ENCODE measurements around the gene CAMTA1.

Gene CAMTA1

DNA sequence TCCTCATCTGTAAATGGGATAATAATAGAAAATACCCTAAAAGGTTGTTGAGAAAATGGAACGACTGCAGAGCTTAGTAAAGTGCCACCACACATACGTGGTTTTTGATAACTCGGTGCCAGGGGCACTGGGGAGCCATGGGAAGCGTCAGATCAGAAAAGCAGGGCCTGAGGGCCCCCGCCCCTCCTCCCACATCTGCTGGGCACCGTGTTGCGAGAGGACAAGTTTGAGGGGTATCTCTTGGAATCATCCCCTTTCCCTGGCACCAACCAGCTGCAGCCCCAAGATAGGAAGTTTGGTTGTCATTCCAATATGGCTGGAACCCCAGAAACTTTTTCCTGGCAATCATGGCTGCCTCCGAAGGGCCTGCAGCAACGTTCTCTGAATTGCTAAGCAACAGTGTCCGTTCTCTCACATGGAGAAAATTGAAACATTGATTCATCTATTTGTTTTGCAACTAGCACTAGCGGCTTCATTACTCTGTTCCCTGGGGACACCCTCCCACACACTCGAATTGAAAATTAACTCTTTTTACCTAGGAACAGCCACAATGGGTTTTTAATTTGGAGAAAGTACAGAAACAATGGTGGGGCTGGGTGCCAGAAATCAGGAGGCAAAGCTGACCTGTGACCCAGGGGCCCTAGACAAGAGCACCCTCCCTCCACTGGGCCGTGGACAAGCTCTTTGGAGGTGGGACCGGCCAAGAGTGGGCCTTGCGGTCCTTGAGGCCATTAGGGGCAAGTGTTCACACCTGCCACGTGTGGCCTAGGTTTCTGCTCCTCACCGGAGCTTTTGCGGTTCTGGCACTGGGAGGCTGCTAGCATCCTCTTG is 795.9 kb downstream of the CAMTA1 start:
- TF ChIP-seq TCF4 (CRISPR knock-in tag; IDR thresholded peaks at IDR 0.05; ENCODE audit: borderline replicate concordance) (no peak), OSR1 (CRISPR knock-in tag; IDR thresholded peaks at IDR 0.05) (no peak), ZNF565 (CRISPR knock-in tag; conservative IDR thresholded peaks at IDR 0.05; ENCODE audit: low read depth) (no peak), ZFP3 (CRISPR knock-in tag; IDR thresholded peaks at IDR 0.05) (no peak), ZFP30 (CRISPR knock-in tag; IDR thresholded peaks at IDR 0.05) (no peak), PPARA (CRISPR knock-in tag; IDR thresholded peaks at IDR 0.05; ENCODE audit: borderline replicate concordance) (no peak)
- TF ChIP-seq, protein P1, sequence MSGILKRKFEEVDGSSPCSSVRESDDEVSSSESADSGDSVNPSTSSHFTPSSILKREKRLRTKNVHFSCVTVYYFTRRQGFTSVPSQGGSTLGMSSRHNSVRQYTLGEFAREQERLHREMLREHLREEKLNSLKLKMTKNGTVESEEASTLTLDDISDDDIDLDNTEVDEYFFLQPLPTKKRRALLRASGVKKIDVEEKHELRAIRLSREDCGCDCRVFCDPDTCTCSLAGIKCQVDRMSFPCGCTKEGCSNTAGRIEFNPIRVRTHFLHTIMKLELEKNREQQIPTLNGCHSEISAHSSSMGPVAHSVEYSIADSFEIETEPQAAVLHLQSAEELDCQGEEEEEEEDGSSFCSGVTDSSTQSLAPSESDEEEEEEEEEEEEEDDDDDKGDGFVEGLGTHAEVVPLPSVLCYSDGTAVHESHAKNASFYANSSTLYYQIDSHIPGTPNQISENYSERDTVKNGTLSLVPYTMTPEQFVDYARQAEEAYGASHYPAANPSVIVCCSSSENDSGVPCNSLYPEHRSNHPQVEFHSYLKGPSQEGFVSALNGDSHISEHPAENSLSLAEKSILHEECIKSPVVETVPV (CRISPR knock-in tag; IDR thresholded peaks at IDR 0.05): no peak
- TF ChIP-seq, protein P2, sequence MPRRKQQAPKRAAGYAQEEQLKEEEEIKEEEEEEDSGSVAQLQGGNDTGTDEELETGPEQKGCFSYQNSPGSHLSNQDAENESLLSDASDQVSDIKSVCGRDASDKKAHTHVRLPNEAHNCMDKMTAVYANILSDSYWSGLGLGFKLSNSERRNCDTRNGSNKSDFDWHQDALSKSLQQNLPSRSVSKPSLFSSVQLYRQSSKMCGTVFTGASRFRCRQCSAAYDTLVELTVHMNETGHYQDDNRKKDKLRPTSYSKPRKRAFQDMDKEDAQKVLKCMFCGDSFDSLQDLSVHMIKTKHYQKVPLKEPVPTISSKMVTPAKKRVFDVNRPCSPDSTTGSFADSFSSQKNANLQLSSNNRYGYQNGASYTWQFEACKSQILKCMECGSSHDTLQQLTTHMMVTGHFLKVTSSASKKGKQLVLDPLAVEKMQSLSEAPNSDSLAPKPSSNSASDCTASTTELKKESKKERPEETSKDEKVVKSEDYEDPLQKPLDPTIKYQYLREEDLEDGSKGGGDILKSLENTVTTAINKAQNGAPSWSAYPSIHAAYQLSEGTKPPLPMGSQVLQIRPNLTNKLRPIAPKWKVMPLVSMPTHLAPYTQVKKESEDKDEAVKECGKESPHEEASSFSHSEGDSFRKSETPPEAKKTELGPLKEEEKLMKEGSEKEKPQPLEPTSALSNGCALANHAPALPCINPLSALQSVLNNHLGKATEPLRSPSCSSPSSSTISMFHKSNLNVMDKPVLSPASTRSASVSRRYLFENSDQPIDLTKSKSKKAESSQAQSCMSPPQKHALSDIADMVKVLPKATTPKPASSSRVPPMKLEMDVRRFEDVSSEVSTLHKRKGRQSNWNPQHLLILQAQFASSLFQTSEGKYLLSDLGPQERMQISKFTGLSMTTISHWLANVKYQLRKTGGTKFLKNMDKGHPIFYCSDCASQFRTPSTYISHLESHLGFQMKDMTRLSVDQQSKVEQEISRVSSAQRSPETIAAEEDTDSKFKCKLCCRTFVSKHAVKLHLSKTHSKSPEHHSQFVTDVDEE (CRISPR knock-in tag; IDR thresholded peaks at IDR 0.05): no peak
- no peak for ATAC-seq

DNA sequence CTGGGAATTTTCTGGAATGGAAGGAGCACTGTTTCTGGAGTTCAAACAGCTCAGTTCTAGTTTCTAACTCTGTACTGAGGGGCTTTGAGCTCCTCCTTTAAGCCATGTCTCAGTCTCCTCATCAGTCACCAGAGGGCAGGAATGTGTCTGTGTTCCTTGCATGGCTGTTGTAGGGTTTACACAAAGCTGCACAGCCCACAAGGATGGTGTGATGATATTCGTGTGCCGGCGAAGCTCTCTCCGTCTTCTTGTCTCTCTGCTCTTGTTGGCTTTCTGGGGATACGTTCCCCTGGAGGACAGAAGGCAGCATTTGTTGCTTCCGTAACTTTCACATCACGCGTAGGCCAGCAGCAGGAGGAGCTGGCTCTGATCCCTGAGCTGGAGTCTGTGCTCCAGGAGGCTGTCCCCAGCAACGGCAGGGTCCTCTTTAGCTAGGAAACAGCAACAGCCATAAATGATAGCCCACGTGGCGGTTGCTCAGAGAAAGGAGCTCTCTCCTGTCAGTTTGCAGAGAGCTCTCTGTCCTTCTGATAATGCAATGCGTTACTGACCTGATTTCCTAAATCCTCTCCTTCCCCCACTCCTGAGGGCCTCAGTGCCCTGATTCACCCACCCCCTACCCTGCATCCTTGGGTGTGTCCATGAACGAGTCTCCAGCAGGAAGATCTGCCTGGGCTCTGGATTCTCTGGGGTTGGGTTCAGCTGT is 796.7 kb downstream of the CAMTA1 start:
- TF ChIP-seq ARNTL (CRISPR knock-in tag; IDR thresholded peaks at IDR 0.05; ENCODE audit: borderline replicate concordance, low read depth): no peak
- no peak for TF ChIP-seq TCF4 (CRISPR knock-in tag; IDR thresholded peaks at IDR 0.05; ENCODE audit: borderline replicate concordance)
- TF ChIP-seq ZC3H10 (CRISPR knock-in tag; IDR thresholded peaks at IDR 0.05): no peak
- TF ChIP-seq, protein P2 (CRISPR knock-in tag; IDR thresholded peaks at IDR 0.05): no peak
- TF ChIP-seq CSDC2 (CRISPR knock-in tag; IDR thresholded peaks at IDR 0.05): no peak
- TF ChIP-seq TOX (CRISPR knock-in tag; IDR thresholded peaks at IDR 0.05; ENCODE audit: borderline replicate concordance): no peak
- TF ChIP-seq ZNF565 (CRISPR knock-in tag; conservative IDR thresholded peaks at IDR 0.05; ENCODE audit: low read depth): no peak
- TF ChIP-seq, protein P3, sequence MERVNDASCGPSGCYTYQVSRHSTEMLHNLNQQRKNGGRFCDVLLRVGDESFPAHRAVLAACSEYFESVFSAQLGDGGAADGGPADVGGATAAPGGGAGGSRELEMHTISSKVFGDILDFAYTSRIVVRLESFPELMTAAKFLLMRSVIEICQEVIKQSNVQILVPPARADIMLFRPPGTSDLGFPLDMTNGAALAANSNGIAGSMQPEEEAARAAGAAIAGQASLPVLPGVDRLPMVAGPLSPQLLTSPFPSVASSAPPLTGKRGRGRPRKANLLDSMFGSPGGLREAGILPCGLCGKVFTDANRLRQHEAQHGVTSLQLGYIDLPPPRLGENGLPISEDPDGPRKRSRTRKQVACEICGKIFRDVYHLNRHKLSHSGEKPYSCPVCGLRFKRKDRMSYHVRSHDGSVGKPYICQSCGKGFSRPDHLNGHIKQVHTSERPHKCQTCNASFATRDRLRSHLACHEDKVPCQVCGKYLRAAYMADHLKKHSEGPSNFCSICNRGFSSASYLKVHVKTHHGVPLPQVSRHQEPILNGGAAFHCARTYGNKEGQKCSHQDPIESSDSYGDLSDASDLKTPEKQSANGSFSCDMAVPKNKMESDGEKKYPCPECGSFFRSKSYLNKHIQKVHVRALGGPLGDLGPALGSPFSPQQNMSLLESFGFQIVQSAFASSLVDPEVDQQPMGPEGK (CRISPR knock-in tag; IDR thresholded peaks at IDR 0.05; ENCODE audit: borderline replicate concordance): no peak
- TF ChIP-seq, protein P4, sequence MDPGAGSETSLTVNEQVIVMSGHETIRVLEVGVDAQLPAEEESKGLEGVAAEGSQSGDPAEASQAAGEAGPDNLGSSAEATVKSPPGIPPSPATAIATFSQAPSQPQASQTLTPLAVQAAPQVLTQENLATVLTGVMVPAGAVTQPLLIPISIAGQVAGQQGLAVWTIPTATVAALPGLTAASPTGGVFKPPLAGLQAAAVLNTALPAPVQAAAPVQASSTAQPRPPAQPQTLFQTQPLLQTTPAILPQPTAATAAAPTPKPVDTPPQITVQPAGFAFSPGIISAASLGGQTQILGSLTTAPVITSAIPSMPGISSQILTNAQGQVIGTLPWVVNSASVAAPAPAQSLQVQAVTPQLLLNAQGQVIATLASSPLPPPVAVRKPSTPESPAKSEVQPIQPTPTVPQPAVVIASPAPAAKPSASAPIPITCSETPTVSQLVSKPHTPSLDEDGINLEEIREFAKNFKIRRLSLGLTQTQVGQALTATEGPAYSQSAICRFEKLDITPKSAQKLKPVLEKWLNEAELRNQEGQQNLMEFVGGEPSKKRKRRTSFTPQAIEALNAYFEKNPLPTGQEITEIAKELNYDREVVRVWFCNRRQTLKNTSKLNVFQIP (CRISPR knock-in tag; IDR thresholded peaks at IDR 0.05; ENCODE audit: borderline replicate concordance, low read depth): no peak
- TF ChIP-seq ZFP30 (CRISPR knock-in tag; IDR thresholded peaks at IDR 0.05): no peak
- no peak for TF ChIP-seq OSR1 (CRISPR knock-in tag; IDR thresholded peaks at IDR 0.05)
- TF ChIP-seq ZFP3 (CRISPR knock-in tag; IDR thresholded peaks at IDR 0.05): no peak
- TF ChIP-seq, protein P5, sequence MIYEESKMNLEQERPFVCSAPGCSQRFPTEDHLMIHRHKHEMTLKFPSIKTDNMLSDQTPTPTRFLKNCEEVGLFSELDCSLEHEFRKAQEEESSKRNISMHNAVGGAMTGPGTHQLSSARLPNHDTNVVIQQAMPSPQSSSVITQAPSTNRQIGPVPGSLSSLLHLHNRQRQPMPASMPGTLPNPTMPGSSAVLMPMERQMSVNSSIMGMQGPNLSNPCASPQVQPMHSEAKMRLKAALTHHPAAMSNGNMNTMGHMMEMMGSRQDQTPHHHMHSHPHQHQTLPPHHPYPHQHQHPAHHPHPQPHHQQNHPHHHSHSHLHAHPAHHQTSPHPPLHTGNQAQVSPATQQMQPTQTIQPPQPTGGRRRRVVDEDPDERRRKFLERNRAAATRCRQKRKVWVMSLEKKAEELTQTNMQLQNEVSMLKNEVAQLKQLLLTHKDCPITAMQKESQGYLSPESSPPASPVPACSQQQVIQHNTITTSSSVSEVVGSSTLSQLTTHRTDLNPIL (CRISPR knock-in tag; IDR thresholded peaks at IDR 0.05; ENCODE audit: low read depth): no peak
- TF ChIP-seq GLIS3 (CRISPR knock-in tag; IDR thresholded peaks at IDR 0.05): no peak
- TF ChIP-seq, protein P1 (CRISPR knock-in tag; IDR thresholded peaks at IDR 0.05): no peak
- TF ChIP-seq SNAI2 (CRISPR knock-in tag; IDR thresholded peaks at IDR 0.05): no peak
- no peak for ATAC-seq
